GM12878 (cell line): ENCODE data around the gene TRDN. TPM values are rescaled to one million over a fixed set of nuclear protein-coding genes. Genes with fewer than 3 reads are reported as not detected.

Source experiments
- CBX3 ChIP-seq: fragments of 200-600 bp; sonication (generic); IDR thresholded peaks from 2 replicates; pipeline ENCODE4 v1.6.1; 2016; ENCODE audit warnings: low read depth, borderline replicate concordance
- CHD4 ChIP-seq: fragments of 200-600 bp; sonication (generic); IDR thresholded peaks from 2 replicates; pipeline ENCODE4 v1.6.1; 2016; ENCODE audit warnings: mild to moderate bottlenecking
- HDAC2 ChIP-seq: fragments of 200-600 bp; sonication (generic); IDR thresholded peaks from 2 replicates; pipeline ENCODE4 v1.6.1; 2017
- NBN ChIP-seq: fragments of 450-650 bp; IDR thresholded peaks from 2 replicates; pipeline ENCODE4 v1.6.1; 2016
- RUNX3 ChIP-seq: IDR thresholded peaks from 2 replicates; pipeline ENCODE4 v1.6.1; 2012; ENCODE audit warnings: low read length, inconsistent platforms
- SMAD5 ChIP-seq: IDR thresholded peaks from 2 replicates; pipeline ENCODE4 v1.6.1; 2016; ENCODE audit warnings: antibody characterized with exemption, low read depth
- polyA plus RNA-seq, 11 experiments: library from polyadenylated mRNA; depleted of rRNA in 4 of 11; unstranded in 6 of 11; stranded (reverse) in 5 of 11; fragments of >200 nt; fragmentation: Nextera tagmentation in 4 of 11; fragmentation: Illumina TruSeq in 1 of 11; extraction: Ambion mirVana in 4 of 11; extraction: Trizol in 1 of 11; gene quantifications; 1 replicate in 1 of 11; 2 replicates in 10 of 11; pipeline versions ENCODE4 v1.2.1 to v1.2.3, GENCODE V29; 2011 to 2016; ENCODE audit warnings: inconsistent platforms in 2 of 11, missing spikeins in 2 of 11, low read depth in 1 of 11
- total RNA-seq, 4 experiments: library from RNA; depleted of rRNA in 3 of 4; stranded (reverse); fragments of >200 nt in 3 of 4; fragmentation: Illumina TruSeq in 1 of 4; extraction: Trizol in 1 of 4; gene quantifications; 2 replicates each; pipeline versions ENCODE4 v1.2.1 to v1.2.3, GENCODE V29; 2013 to 2021
- TF ChIP-seq, protein P1 (sequence below): IDR thresholded peaks from 2 replicates; pipeline ENCODE4 v1.6.1; 2012; ENCODE audit warnings: improper control_type of control experiment, low read depth, low read length; ENCODE audit not compliant: insufficient replicate concordance
- TF ChIP-seq, protein P2 (sequence below): fragments of 450-650 bp; IDR thresholded peaks from 2 replicates; pipeline ENCODE4 v1.6.1; 2017; ENCODE audit warnings: low read depth, mild to moderate bottlenecking, moderate library complexity
- TF ChIP-seq, protein P3 (sequence below): IDR thresholded peaks from 2 replicates; pipeline ENCODE4 v1.6.1; 2011; ENCODE audit warnings: low read depth, mild to moderate bottlenecking, low read length, moderate library complexity, borderline replicate concordance; ENCODE audit errors: extremely low read depth
- TF ChIP-seq, protein P4 (sequence below): fragments of 450-650 bp; conservative IDR thresholded peaks from 2 replicates; pipeline ENCODE4 v1.6.1; 2017; ENCODE audit warnings: mild to moderate bottlenecking, moderate library complexity

TRDN gene
- total and polyA plus RNA-seq, 10 of the 15 experiments (the other 5 are each of a cell fraction or from before 2014, with no cell fraction given): not detected

DNA sequence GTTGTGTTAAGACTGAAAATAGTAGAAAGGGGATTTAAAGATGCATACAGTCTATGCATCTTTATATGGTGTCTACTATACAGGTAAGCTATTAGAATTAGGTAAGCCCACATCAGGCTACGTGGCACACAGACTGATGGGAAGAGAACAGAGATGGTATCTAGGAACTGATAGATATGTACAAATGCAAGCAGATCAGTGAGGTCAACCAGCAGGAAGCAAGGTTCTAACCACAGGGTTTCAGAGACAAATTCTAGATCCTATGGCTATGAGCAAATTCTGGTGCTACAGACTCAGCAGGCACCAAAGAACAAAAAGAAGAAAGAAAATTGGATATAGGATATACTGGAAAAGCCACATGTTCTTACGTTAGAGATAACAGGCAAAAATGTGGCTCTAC, 110.6 kb downstream of the TRDN start (continued):
- TF ChIP-seq, protein P1, sequence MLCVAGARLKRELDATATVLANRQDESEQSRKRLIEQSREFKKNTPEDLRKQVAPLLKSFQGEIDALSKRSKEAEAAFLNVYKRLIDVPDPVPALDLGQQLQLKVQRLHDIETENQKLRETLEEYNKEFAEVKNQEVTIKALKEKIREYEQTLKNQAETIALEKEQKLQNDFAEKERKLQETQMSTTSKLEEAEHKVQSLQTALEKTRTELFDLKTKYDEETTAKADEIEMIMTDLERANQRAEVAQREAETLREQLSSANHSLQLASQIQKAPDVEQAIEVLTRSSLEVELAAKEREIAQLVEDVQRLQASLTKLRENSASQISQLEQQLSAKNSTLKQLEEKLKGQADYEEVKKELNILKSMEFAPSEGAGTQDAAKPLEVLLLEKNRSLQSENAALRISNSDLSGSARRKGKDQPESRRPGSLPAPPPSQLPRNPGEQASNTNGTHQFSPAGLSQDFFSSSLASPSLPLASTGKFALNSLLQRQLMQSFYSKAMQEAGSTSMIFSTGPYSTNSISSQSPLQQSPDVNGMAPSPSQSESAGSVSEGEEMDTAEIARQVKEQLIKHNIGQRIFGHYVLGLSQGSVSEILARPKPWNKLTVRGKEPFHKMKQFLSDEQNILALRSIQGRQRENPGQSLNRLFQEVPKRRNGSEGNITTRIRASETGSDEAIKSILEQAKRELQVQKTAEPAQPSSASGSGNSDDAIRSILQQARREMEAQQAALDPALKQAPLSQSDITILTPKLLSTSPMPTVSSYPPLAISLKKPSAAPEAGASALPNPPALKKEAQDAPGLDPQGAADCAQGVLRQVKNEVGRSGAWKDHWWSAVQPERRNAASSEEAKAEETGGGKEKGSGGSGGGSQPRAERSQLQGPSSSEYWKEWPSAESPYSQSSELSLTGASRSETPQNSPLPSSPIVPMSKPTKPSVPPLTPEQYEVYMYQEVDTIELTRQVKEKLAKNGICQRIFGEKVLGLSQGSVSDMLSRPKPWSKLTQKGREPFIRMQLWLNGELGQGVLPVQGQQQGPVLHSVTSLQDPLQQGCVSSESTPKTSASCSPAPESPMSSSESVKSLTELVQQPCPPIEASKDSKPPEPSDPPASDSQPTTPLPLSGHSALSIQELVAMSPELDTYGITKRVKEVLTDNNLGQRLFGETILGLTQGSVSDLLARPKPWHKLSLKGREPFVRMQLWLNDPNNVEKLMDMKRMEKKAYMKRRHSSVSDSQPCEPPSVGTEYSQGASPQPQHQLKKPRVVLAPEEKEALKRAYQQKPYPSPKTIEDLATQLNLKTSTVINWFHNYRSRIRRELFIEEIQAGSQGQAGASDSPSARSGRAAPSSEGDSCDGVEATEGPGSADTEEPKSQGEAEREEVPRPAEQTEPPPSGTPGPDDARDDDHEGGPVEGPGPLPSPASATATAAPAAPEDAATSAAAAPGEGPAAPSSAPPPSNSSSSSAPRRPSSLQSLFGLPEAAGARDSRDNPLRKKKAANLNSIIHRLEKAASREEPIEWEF: no peak
- TF ChIP-seq, protein P2, sequence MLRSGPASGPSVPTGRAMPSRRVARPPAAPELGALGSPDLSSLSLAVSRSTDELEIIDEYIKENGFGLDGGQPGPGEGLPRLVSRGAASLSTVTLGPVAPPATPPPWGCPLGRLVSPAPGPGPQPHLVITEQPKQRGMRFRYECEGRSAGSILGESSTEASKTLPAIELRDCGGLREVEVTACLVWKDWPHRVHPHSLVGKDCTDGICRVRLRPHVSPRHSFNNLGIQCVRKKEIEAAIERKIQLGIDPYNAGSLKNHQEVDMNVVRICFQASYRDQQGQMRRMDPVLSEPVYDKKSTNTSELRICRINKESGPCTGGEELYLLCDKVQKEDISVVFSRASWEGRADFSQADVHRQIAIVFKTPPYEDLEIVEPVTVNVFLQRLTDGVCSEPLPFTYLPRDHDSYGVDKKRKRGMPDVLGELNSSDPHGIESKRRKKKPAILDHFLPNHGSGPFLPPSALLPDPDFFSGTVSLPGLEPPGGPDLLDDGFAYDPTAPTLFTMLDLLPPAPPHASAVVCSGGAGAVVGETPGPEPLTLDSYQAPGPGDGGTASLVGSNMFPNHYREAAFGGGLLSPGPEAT: no peak
- TF ChIP-seq, protein P3, sequence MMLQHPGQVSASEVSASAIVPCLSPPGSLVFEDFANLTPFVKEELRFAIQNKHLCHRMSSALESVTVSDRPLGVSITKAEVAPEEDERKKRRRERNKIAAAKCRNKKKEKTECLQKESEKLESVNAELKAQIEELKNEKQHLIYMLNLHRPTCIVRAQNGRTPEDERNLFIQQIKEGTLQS: no peak
- no peak for TF ChIP-seq SMAD5
- TF ChIP-seq, protein P4, sequence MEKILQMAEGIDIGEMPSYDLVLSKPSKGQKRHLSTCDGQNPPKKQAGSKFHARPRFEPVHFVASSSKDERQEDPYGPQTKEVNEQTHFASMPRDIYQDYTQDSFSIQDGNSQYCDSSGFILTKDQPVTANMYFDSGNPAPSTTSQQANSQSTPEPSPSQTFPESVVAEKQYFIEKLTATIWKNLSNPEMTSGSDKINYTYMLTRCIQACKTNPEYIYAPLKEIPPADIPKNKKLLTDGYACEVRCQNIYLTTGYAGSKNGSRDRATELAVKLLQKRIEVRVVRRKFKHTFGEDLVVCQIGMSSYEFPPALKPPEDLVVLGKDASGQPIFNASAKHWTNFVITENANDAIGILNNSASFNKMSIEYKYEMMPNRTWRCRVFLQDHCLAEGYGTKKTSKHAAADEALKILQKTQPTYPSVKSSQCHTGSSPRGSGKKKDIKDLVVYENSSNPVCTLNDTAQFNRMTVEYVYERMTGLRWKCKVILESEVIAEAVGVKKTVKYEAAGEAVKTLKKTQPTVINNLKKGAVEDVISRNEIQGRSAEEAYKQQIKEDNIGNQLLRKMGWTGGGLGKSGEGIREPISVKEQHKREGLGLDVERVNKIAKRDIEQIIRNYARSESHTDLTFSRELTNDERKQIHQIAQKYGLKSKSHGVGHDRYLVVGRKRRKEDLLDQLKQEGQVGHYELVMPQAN: no peak
- no peak for TF ChIP-seq HDAC2
- TF ChIP-seq CBX3: no peak
- no peak for TF ChIP-seq NBN
- no peak for TF ChIP-seq RUNX3
- no peak for TF ChIP-seq CHD4
